IMR-90 (cell line): ENCODE measurements around the gene SLC50A1. TPM values are rescaled to one million over a fixed set of nuclear protein-coding genes. Genes with fewer than 3 reads are reported as not detected.
A peak's percentile ranks its signal among the peaks of the same experiment; 100 is the strongest.

ENCODE experiments used
- ATAC-seq: fragments of 200-7000 bp; cut with Tn5 transposase; 2 replicates; pipeline ENCODE4 v1.9.1; 2020; ENCODE audit warnings: low read depth, mild to moderate bottlenecking, moderate library complexity
- Bru-seq: library from RNA; stranded (reverse); fragments of 400-500 nt; gene quantifications from one replicate; lab custom pipeline; 2021; lab: Mats Ljungman, UMichigan
- BruChase-seq, 2 experiments: library from RNA; stranded (reverse); fragments of 400-500 nt; gene quantifications; one replicate each; lab custom pipeline; 2021; lab: Mats Ljungman, UMichigan
- BruUV-seq: library from RNA; stranded (reverse); fragments of 400-500 nt; replicated peaks from 2 replicates; lab custom pipeline; 2021; lab: Mats Ljungman, UMichigan
- CTCF ChIA-PET: fragments of 300-600 bp; formaldehyde crosslinking; extraction: SDS; loops from one replicate; lab custom pipeline; 2021; ENCODE audit warnings: antibody characterized with exemption; lab: Yijun Ruan, JAX
- POLR2A ChIA-PET: fragments of 300-600 bp; sonication (Branson Sonifier 250); formaldehyde crosslinking; loops from one replicate; lab custom pipeline; 2022; ENCODE audit warnings: antibody characterized with exemption; ENCODE audit not compliant: unreplicated experiment; lab: Charles Lee
- DNase-seq: peaks from one replicate; pipeline ENCODE4 v3.0.0; 2013
- H2AFZ ChIP-seq: replicated peaks from 2 replicates; pipeline ENCODE3; 2013; ENCODE audit warnings: low read length, mild to moderate bottlenecking; ENCODE audit not compliant: poor library complexity
- H2AK5ac ChIP-seq: 2 replicates; pipeline ENCODE4 v1.6.1; 2013; ENCODE audit warnings: low read depth, low read length, inconsistent platforms
- H2AK9ac ChIP-seq: replicated peaks from 2 replicates; pipeline ENCODE3; 2013; ENCODE audit warnings: mild to moderate bottlenecking, low read depth, low read length, moderate library complexity; ENCODE audit not compliant: poor library complexity
- H2BK120ac ChIP-seq: 2 replicates; pipeline ENCODE4 v1.6.1; 2013; ENCODE audit warnings: low read depth, low read length, inconsistent platforms
- H2BK15ac ChIP-seq: 3 replicates; pipeline ENCODE4 v1.6.1; 2013; ENCODE audit warnings: low read depth, low read length, inconsistent platforms
- H2BK20ac ChIP-seq: 2 replicates; pipeline ENCODE4 v1.6.1; 2013; ENCODE audit warnings: low read depth, mild to moderate bottlenecking, inconsistent platforms, low read length, moderate library complexity
- H2BK5ac ChIP-seq: 2 replicates; pipeline ENCODE4 v1.6.1; 2013; ENCODE audit warnings: mild to moderate bottlenecking, low read depth, low read length, inconsistent platforms; ENCODE audit not compliant: poor library complexity, severe bottlenecking
- H3K14ac ChIP-seq: replicated peaks from 2 replicates; pipeline ENCODE4 v1.6.1; 2013; ENCODE audit warnings: low read depth, low read length, inconsistent platforms
- H3K18ac ChIP-seq: 2 replicates; pipeline ENCODE4 v1.6.1; 2013; ENCODE audit warnings: low read depth, low read length, control low read depth
- H3K23ac ChIP-seq: 2 replicates; pipeline ENCODE4 v1.6.1; 2013; ENCODE audit warnings: low read depth, low read length, inconsistent platforms
- H3K27ac ChIP-seq: 2 replicates; pipeline ENCODE4 v1.5.1; 2013; ENCODE audit warnings: mild to moderate bottlenecking, control low read depth, low read length; ENCODE audit not compliant: insufficient read depth
- H3K27me3 ChIP-seq: 2 replicates; pipeline ENCODE4 v1.6.1; 2013; ENCODE audit warnings: low read length; ENCODE audit not compliant: control insufficient read depth, insufficient read depth
- H3K36me3 ChIP-seq: 2 replicates; pipeline ENCODE4 v1.6.1; 2013; ENCODE audit warnings: low read length, mixed read lengths; ENCODE audit not compliant: control insufficient read depth, insufficient read depth
- H3K4ac ChIP-seq: 2 replicates; pipeline ENCODE4 v1.6.1; 2013; ENCODE audit warnings: low read depth, low read length, inconsistent platforms
- H3K4me1 ChIP-seq: 2 replicates; pipeline ENCODE4 v1.6.1; 2013; ENCODE audit warnings: low read length, mixed read lengths; ENCODE audit not compliant: control insufficient read depth, insufficient read depth
- H3K4me2 ChIP-seq: 2 replicates; pipeline ENCODE4 v1.6.1; 2013; ENCODE audit warnings: low read depth, mild to moderate bottlenecking, control low read depth, low read length, moderate library complexity
- H3K4me3 ChIP-seq: 2 replicates; pipeline ENCODE4 v1.5.1; 2013; ENCODE audit warnings: low read depth, mild to moderate bottlenecking, control low read depth, low read length, moderate library complexity; ENCODE audit not compliant: insufficient read depth
- H3K56ac ChIP-seq: 2 replicates; pipeline ENCODE4 v1.6.1; 2013; ENCODE audit warnings: low read length, inconsistent platforms; ENCODE audit not compliant: insufficient read depth; ENCODE audit errors: extremely low read depth
- H3K79me1 ChIP-seq, 2 experiments: 2 replicates each; pipeline ENCODE4 v1.6.1; 2013; ENCODE audit warnings: low read length in 2 of 2, inconsistent platforms in 1 of 2, low read depth in 1 of 2
- H3K9ac ChIP-seq: 2 replicates; pipeline ENCODE4 v1.6.1; 2013; ENCODE audit warnings: low read depth, low read length, control low read depth
- H3K9me1 ChIP-seq: 2 replicates; pipeline ENCODE4 v1.6.1; 2013; ENCODE audit warnings: low read length, inconsistent platforms; ENCODE audit not compliant: insufficient read depth
- H3K9me3 ChIP-seq: 2 replicates; pipeline ENCODE4 v1.6.1; 2013; ENCODE audit warnings: low read length; ENCODE audit not compliant: control insufficient read depth, insufficient read depth
- H4K20me1 ChIP-seq: 2 replicates; pipeline ENCODE4 v1.6.1; 2013; ENCODE audit warnings: low read length, inconsistent platforms; ENCODE audit not compliant: insufficient read depth
- H4K5ac ChIP-seq: 2 replicates; pipeline ENCODE4 v1.6.1; 2013; ENCODE audit warnings: mild to moderate bottlenecking, low read depth, low read length, control low read depth
- H4K8ac ChIP-seq, 2 experiments: 2 replicates each; pipeline ENCODE4 v1.6.1; 2013; ENCODE audit warnings: low read depth in 2 of 2, low read length in 2 of 2, control low read depth in 1 of 2, inconsistent platforms in 1 of 2
- H4K91ac ChIP-seq: 2 replicates; pipeline ENCODE4 v1.6.1; 2013; ENCODE audit warnings: low read depth, low read length, inconsistent platforms; ENCODE audit not compliant: insufficient read depth
- BHLHE40 ChIP-seq: fragments of 150-350 bp; IDR thresholded peaks from 2 replicates; pipeline ENCODE4 v1.6.1; 2016; ENCODE audit warnings: mild to moderate bottlenecking, low read depth, low read length
- CHD1 ChIP-seq: IDR thresholded peaks from 2 replicates; pipeline ENCODE4 v1.6.1; 2012; ENCODE audit warnings: low read depth, low read length, improper control_type of control experiment
- CTCF ChIP-seq: conservative IDR thresholded peaks from 2 replicates; pipeline ENCODE4 v1.5.1; 2012; ENCODE audit warnings: mild to moderate bottlenecking, low read depth, low read length, improper control_type of control experiment
- ELK1 ChIP-seq: fragments of 150-350 bp; IDR thresholded peaks from 2 replicates; pipeline ENCODE4 v1.6.1; 2016; ENCODE audit warnings: low read depth, mild to moderate bottlenecking, low read length, moderate library complexity, borderline replicate concordance
- FOS ChIP-seq: fragments of 150-350 bp; IDR thresholded peaks from 2 replicates; pipeline ENCODE4 v1.6.1; 2016; ENCODE audit warnings: low read depth, low read length
- MAFK ChIP-seq: IDR thresholded peaks from 2 replicates; pipeline ENCODE4 v1.6.1; 2012; ENCODE audit warnings: low read depth, low read length, improper control_type of control experiment
- MAZ ChIP-seq: IDR thresholded peaks from 2 replicates; pipeline ENCODE4 v1.6.1; 2012; ENCODE audit warnings: low read depth, mild to moderate bottlenecking, low read length, improper control_type of control experiment, moderate library complexity, borderline replicate concordance
- MXI1 ChIP-seq: IDR thresholded peaks from 2 replicates; pipeline ENCODE4 v1.6.1; 2012; ENCODE audit warnings: low read depth, mild to moderate bottlenecking, low read length, moderate library complexity, borderline replicate concordance
- NFE2L2 ChIP-seq: fragments of 150-350 bp; IDR thresholded peaks from 2 replicates; pipeline ENCODE4 v1.6.1; 2016; ENCODE audit warnings: low read depth, mild to moderate bottlenecking, low read length
- POLR2A ChIP-seq: IDR thresholded peaks from 2 replicates; pipeline ENCODE4 v1.6.1; 2012; ENCODE audit warnings: mild to moderate bottlenecking, low read depth, low read length
- RCOR1 ChIP-seq: IDR thresholded peaks from 2 replicates; pipeline ENCODE4 v1.6.1; 2012; ENCODE audit warnings: mild to moderate bottlenecking, low read length, improper control_type of control experiment; ENCODE audit not compliant: insufficient replicate concordance
- RFX5 ChIP-seq: IDR thresholded peaks from 2 replicates; pipeline ENCODE4 v1.8.0; 2012; ENCODE audit warnings: low read depth, mild to moderate bottlenecking, low read length, moderate library complexity
- SMC3 ChIP-seq: fragments of 150-350 bp; IDR thresholded peaks from 2 replicates; pipeline ENCODE4 v1.6.1; 2016; ENCODE audit warnings: low read depth, mild to moderate bottlenecking, antibody characterized with exemption, low read length, moderate library complexity
- WGBS, 2 experiments: methylation state at CpG; one replicate each; pipeline versions ENCODE4 v1.1.5 to v1.1.7; 2013; ENCODE audit warnings: missing lambda C conversion rate in 2 of 2; ENCODE audit not compliant: insufficient read length in 1 of 2; ENCODE audit errors: extremely low coverage in 2 of 2; 5-methylcytosine and 5-hydroxymethylcytosine counted together
- dilution Hi-C: fragments of 300-500 bp; cut with HindIII; formaldehyde crosslinking; loops from one replicate; pipeline ENCODE4 v1.14.3; 2018; ENCODE audit warnings: low sequenced_read_pairs; ENCODE audit not compliant: unreplicated experiment
- in situ Hi-C: fragments of 300-500 bp; cut with MboI; formaldehyde crosslinking; loops from 3 replicates; pipeline ENCODE4 v1.14.3; 2019; ENCODE audit warnings: low sequenced_read_pairs, inconsistent platforms, mixed read lengths
- intact Hi-C: fragments of 100-400 bp; cut with micrococcal nuclease; formaldehyde crosslinking; loops from 2 replicates; pipeline ENCODE4 v1.10.0; 2022
- long read RNA-seq: library from polyadenylated mRNA; unstranded; transcript quantifications from one replicate; pipeline ENCODE4 v2.0.0, GENCODE V29; 2021; ENCODE audit not compliant: unreplicated experiment
- polyA plus RNA-seq, 3 experiments: library from polyadenylated mRNA; depleted of rRNA; stranded (reverse); fragments of >200 nt; gene quantifications; 2 replicates each; pipeline ENCODE4 v1.2.3, GENCODE V29; 2012; ENCODE audit warnings: low replicate concordance in 1 of 3
- total RNA-seq: library from RNA; depleted of rRNA; stranded (reverse); fragments of >200 nt; gene quantifications from 2 replicates; pipeline ENCODE4 v1.2.3, GENCODE V29; 2012; rRNA removed

Gene SLC50A1
- total RNA-seq (20.6 and 21.1 TPM in 2 replicates), polyA plus RNA-seq (2012; rRNA removed) (19.5 and 20.8 TPM in 2 replicates), Bru-seq, nascent RNA (percentile 53 among the genes with signal in this experiment), BruChase-seq, experiment 1, labeled RNA remaining after a 6-hour chase (percentile 65 among the genes with signal in this experiment), BruChase-seq, experiment 2, labeled RNA remaining after a 2-hour chase (percentile 56 among the genes with signal in this experiment)
- polyA plus RNA-seq (2012; cell fraction: cytosol; rRNA removed), result 17.7 and 26.1 TPM in 2 replicates
- 12.1 and 13.2 TPM in 2 replicates for polyA plus RNA-seq (2012; cell fraction: nucleus; rRNA removed; ENCODE audit: low replicate concordance)
- long read RNA-seq, transcript SLC50A1-202 (5 exons, 1,218 nt), result minor isoform, 6 of 31 reads
- long read RNA-seq, transcript SLC50A1-203 (6 exons, 1,300 nt), result major isoform, 15 of 31 reads
- long read RNA-seq, partial matches to known transcripts, result 0 of 31 reads
- long read RNA-seq, other reads (novel, unspliced or antisense), result 5 of 31 reads

GRCh38 chr1:155135415-155136028 is at the start of gene SLC50A1:
Gene SLC50A1, plus strand, starts transcription at chr1:155135852. Its CDS starts 60 bp downstream, at chr1:155135912.
- in situ Hi-C loops, result no loop called here
- Histone ChIP-seq H3K56ac (peak within 1 kb of the TSS; percentile 86), H2AFZ (peak within 1 kb of the TSS; percentile 99), H3K14ac (peak within 1 kb of the TSS; percentile 97), H3K9me3 (no peaks in the 10 kb centered on the region), H3K36me3 (peaks cover 9% of the 10 kb centered on the region), H4K8ac (peak within 1 kb of the TSS; percentile 94 to 99), H4K20me1 (no peaks in the 10 kb centered on the region), H3K9ac (peak within 1 kb of the TSS; percentile 90), H2BK20ac (no peak within 1 kb of the TSS), H3K23ac (peak within 1 kb of the TSS; percentile 92; the same call in 1 of the 2 replicates), H3K27me3 (no peaks in the 10 kb centered on the region), H3K27ac (peak within 1 kb of the TSS; percentile 97), H2AK5ac (peak within 1 kb of the TSS; percentile 92), H3K9me1 (peaks cover 20% of the 10 kb centered on the region; the same call in 1 of the 2 replicates), H3K4me2 (peak within 1 kb of the TSS; percentile 88), H2BK15ac (peak within 1 kb of the TSS; percentile 71; the same call in 1 of the 3 replicates), H4K91ac (peak within 1 kb of the TSS; percentile 98), H3K79me1 (peaks cover 23 to 44% of the 10 kb centered on the region in 2 experiments), H4K5ac (peak within 1 kb of the TSS; percentile 94), H2BK5ac (peak within 1 kb of the TSS; percentile 91), H2AK9ac (peak within 1 kb of the TSS; percentile 97), H3K4me3 (peak within 1 kb of the TSS; percentile 72), H3K4ac (peak within 1 kb of the TSS; percentile 98), H3K18ac (peak within 1 kb of the TSS; percentile 89), H3K4me1 (peaks cover 8% of the 10 kb centered on the region; the same call in 1 of the 2 replicates), H2BK120ac (peak within 1 kb of the TSS; percentile 82)
- dilution Hi-C loops, result no loop called here
- no TSS peak for BruUV-seq
- intact Hi-C loops, result loop anchor here (1.0 kb wide), 1 partner anchor 32 kb away; no protein-coding TSS in a partner anchor
- DNase-seq (peak; percentile 91), ATAC-seq (peak; percentile 91)
- POLR2A ChIA-PET, result no interaction called here
- CTCF ChIA-PET, result no interaction called here
- 0% methylated on average over 40 of the region's 52 CpGs; no CpG with 5 or more reads in 1 of the 2 experiments for WGBS, 2 experiments
- TF ChIP-seq RCOR1 (no peak), CTCF (0 out of 2 replicates have a peak, but pooled peaks have one; percentile 24), SMC3 (no peak), POLR2A (peak; percentile 90), NFE2L2 (no peak), MXI1 (no peak), MAFK (no peak), ELK1 (no peak), BHLHE40 (peak; percentile 57; the same call in 1 of the 2 replicates), RFX5 (no peak), MAZ (peak; percentile 94; the same call in 1 of the 2 replicates), CHD1 (0 out of 2 replicates have a peak, but pooled peaks have one; percentile 81), FOS (no peak)
